ENCODE data around the gene CNN1.
A peak's percentile ranks its signal among the peaks of the same experiment; 100 is the strongest.
"Not testable (repeated sequence)": the region's sequence is repeated elsewhere in the genome, so short reads cannot be mapped to it uniquely, and the experiment has no call there.

CNN1 gene

DNA sequence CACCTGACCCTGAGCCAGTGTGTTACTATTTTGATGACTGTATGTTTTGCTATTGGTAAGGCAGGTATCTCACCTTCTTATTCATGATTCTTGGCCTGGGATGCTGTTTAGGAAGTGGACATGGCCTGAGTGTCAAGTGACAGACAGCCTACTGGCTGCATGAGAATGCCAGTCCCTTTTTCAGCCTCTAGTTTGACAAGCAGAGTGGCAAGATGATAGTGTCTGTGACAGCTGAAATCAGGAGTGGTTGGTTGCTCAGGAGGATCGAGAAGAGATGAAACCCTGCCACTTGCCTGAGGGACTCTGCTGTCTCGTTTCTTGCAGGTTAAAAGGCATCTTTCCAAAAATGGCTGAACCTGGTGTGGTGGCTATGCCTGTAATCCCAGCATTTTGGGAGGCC, 27.5 kb downstream of the CNN1 start:
- no peak for DNase-seq (ENCODE audit: low spot score)

DNA sequence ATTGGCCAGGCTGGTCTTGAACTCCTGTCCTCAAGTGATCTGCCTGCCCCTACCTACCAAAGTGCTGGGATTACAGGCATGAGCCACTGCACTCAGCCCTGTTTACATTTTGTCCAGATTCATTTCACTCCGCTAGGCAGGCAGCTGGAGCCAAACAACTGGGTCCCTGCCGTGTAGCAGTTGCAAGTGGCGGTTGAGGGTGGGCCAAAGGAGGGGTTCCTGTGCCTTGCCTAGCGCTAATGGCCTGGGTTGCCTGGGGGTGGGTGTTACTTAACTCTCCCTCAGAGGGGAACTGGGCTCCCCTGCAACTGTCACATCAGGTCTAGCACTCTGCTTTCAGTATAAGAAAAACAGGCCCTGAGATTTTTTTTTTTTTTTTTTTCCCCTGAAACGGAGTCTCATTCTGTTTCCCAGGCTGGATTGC, 31.4 kb downstream of the CNN1 start:
- no peak for DNase-seq (ENCODE audit: low spot score)

DNA sequence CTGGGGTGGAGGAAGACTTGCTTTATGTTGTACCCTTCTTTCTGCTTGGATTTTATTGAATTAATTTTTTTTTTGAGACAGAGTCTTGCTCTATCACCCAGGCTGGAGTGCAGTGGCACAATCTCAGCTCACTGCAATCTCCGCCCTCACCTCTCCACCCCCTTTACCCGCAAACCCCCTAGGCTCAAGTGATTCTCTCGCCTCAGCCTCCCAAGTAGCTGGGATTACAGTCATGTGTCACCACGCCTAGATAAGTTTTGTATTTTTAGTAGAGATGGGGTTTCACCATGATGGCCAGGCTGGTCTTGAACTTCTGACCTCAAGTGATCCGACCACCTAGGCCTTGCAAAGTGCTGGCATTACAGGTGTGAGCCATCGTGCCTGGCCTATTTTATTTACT, 34.7 kb downstream of the CNN1 start:
- not testable (repeated sequence) for DNase-seq (ENCODE audit: low spot score)

DNA sequence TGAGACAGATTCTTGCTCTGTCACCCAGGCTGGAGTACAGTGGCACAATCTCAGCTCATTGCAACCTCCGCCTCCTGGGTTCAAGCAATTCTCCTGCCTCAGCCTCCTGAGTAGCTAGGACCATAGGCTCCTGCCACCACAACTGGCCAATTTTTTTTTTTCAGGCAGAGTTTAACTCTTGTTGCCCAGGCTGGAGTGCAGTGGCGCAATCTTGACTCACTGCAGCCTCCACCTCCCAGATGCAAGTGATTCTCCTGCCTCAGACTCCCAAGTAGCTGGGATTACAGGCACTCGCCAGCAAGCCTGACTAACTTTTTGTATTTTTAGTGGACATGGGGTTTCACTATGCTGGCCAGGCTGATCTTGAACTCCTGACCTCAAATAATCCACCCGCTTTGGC, 35.1 kb downstream of the CNN1 start:
- not testable (repeated sequence) for DNase-seq (ENCODE audit: low spot score)

DNA sequence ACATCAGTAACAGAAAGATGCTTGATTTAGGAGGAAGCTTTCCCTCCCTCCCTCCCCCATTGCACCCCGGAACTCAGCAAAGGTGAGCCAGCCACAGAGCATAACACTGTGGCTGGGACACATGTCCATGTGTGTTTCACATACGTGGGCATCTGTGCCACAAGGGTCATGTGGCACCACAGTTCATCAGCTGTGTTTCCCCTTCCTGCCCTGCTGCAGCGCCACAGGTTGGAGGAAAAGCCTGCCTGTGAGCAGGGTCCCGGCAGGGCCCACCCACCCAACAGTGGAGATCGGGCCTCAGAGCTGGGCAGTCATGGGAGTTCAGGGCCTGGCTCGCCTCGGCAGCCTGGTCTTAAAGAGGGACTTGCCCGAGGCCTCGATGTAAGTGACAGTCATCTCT, 36.0 kb downstream of the CNN1 start:
- no peak for DNase-seq (ENCODE audit: low spot score)

DNA sequence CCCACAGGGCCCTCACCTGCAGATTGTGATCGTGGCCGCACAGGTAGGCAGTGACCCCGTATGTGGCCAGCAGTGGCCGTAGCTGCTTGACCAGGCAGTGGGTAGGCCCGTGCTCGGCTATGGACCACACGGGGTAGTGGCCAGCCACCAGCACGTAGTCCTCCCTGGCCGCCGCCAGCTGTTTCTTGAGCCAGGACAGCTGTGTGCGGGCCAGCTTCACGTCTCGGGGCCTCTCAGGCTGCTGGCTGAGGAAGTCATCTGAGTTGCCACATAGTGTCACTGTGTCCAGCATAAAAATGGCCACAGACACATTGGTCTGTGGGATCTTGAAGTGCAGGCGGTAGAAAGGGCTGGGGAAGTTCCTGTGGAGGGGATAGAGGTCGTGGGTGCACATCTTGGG, 37.6 kb downstream of the CNN1 start:
- no peak for DNase-seq (ENCODE audit: low spot score)

DNA sequence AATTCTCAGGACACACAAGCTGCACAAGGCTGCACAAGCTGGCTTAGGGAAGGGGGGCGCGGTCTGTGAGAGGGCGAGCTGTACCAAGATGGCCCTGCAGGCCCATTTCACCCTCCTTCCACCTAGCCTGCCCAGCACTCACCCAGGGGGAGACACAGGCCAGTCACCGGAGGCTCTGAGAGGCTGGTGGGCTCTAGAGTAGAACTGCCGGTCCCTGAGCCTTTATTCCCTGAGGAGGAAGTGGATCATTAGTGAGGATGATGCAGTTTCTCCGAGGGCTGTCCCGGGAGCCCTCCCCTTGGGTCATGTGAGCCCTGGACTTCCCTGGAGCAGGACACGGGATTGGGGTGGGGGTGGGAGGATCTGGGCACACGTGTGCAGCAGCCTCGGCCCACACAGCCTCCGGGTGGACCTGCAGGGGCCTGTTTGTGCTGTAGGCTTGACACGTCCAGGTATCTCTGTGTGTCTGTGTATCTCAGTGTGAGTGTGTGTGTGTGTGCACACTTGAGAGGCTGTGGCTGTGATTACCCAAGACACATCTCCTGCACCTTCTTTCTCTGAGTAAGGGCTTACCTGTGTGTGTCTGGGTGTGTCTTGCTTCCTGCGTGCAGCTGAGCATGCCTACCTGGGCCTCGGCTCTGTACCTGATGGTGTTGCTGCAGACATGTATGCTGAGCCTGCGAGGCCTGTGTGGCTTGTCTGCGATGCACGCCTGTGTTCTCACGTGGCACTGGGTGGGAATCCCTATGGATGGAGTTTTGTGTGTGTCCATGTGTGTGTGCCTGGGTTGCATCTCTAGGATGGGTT, 39.0 kb downstream of the CNN1 start, which contains the start of gene ACP5:
Gene ACP5, minus strand, starts transcription at position 195 of the 807 bp plus-strand sequence. CDS start 328 bp downstream, outside the sequence.
- DNase-seq (ENCODE audit: low spot score), result no peak

DNA sequence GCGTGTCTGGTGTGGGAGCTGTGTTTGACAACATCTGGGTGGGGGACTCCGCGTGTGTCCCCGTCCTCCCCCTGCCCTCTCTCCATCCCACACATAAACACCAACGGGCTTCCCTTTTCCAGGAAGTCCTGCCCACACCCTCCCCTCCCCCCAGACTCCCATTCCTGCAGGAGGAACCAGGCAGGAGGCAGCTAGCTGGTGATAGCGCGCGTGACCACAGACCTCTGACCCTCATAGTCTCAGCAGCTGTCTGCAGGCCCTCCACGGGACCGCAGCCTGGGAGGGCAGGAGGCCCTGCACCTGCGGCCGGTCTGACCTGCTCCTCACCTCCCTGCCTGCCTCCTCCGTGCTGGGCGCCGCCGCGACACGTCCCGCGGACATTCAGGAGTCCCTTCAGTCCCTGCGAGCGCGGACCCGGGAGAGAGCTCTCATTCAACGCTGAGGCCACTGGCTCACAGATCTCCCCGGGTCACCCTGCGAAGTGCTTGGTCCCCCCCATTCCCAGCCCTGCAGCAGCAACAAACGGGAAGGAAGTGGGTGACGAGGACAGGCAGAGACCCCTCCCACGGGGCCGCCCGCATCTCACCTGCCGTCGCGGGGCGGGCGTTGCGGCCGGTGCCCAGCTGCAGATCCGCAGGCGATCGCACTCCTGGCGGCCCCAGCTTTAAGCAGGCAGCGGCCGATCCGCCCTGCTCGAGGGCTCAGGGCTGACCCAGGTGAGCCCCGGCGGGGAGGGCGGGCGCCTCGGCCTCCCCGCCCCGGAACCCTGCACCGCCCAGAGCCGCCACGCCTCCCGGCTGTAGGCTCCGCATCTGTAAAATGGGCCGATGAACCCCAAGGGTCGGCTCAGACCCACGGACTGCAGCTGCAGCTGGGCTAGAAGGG, 39.8 kb downstream of the CNN1 start:
- peak; percentile 30 for DNase-seq (ENCODE audit: low spot score)

DNA sequence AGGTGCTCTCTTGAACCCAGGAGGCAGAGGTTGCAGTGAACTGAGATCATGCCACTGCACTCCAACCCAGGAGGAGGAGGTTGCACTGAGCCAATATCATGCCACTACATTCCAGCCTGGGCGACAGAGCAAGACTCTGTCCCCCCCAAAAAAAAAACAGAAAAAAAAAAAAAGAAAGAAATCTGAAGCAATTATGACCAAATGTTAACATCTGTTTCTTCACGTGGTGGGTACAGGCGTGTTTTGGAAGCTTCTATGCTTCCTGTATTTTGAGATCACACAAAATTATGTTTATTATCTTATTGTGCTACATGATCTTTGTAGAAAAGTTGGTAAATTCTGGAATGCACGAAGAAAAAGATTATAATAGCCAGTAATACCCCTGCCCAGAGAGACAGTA, 41.5 kb downstream of the CNN1 start:
- no peak for DNase-seq (ENCODE audit: low spot score)

DNA sequence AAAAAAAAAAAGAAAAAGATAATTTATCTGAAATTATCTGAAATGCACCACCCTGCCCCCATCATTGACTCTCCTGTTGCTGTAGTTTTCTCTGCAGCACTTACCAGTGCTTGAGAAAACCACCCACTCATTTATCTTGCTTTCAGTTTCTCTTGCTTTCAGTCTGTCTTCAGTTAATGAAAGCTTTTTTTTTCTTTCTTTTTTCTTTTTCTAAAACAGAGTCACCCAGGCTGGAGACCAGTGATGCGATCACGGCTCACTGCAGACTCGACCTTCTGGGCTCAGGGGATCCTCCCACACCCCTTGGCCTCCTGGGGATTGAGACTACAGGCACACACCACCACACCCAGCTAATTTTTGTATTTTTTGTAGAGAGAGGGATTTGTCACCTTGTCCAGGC, 43.1 kb downstream of the CNN1 start:
- peak; percentile 53 for DNase-seq (ENCODE audit: low spot score)

DNA sequence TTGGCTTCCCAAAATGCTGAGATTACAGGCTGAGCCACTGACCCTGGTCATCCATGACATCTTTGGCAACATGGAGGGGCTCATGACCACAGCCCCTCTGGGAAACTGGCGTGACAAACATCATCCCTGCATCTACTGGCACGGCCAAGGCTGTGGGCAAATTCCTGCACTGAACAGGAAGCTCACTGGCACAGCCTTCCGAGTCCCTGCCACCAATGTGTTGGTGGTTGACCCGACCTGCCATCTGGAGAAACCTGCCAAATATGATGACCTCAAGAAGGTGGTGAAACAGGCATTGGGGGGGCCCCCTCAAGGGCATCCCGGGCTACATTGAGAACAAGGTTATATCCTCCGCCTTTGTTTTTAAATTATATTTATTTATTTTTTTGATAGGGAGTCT, 47.7 kb downstream of the CNN1 start:
- no peak for DNase-seq (ENCODE audit: low spot score)

DNA sequence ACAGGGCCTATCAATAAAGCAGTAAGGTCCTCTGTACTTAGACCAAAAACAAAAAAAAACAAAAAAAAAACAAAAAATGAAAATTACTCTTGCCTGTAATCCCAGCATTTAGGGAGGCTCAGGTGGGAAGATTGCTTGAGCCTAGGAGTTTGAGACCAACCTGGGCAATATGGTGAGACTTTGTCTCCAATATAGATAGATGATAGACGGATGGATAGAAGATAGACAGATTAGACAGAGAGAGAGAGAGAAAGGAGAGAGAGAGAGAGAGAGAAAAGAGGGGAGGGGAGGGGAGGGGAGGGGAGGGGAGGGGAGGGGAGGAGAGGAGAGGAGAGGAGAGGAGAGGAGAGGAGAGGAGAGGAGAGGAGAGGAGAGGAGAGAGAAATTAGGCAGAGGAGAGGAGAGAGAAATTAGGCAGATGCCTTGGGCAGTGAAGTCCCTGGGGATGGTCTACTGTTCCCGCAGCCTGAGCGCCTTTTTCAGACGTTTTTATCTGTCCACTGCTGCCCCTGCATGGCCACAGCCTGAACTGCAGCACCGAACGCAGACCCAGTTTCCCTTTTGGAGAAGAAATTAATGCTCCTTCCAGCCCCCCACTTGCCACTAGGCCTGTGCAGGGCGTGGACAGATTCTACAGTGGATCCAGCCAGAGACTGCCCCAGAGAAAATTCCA, 48.8 kb downstream of the CNN1 start:
- DNase-seq (ENCODE audit: low spot score), result peak; percentile 80

DNA sequence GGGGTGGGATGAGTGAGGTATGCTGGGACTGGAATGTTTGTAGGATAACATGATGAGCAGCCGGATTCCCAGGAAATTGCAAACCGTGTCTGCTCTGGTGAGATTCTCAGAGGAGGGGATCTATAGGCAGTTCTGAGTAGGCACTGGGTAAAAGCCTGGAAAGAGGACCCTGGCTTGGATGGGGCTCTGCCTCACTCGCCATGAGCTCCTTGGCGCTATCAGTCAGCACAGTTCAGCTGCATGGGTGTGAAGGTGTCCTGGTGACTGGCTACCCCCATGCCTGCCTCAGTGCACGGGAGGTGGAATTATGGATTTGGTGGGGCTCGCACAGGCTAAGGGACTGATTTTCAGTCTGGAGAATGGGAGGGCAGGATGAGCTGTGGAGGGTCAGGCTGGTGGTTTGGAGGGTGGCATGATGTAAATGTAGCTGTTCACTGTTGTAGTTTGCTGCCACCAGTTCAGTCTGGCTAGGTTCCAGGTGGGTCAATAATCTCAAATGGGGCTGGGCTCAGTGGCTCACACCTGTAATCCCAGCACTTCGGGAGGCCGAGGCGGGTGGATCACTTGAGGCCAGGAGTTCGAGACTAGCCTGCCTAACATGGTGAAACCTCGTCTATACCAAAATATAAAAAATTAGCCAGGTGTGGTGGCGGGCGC, 49.5 kb downstream of the CNN1 start:
- DNase-seq (ENCODE audit: low spot score), result no peak

DNA sequence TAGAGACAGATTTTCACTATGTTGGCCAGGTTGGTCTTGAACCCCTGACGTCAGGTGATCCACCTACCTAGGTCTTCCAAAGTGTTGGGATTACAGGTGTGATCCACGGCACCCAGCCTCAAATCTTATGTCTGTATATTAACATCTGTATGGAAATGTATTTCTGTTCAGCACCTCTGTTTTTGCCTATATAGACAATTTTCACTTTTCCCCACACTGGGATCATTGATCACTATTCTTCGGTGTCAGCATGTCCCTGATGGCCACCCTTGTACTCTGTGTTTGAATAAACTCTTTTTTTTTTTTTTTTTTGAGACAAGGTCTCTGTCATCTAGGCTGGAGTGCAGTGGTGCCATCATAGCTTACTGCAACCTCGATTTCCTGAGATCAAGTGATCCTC, 55.4 kb downstream of the CNN1 start:
- DNase-seq (ENCODE audit: low spot score), result no peak

DNA sequence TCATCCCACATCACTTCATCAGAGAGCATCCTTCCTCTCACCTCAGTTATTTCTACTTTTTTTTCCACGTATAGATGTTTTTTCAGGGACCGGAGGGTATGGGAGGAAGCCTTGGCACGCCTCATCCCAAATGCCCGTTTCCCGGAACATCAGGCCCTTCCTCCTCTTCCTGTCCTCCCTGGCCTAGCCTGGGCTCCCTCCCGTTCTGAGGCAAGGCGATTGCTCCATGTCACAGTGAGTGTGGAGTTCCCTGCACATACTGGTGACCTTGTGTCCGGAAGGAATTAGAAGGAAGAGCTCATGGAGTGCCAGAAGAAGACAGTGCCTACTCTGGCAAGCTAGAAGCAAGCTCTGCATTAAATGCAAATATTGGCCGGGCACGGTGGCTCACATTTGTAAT, 57.5 kb downstream of the CNN1 start:
- DNase-seq (ENCODE audit: low spot score), result no peak

DNA sequence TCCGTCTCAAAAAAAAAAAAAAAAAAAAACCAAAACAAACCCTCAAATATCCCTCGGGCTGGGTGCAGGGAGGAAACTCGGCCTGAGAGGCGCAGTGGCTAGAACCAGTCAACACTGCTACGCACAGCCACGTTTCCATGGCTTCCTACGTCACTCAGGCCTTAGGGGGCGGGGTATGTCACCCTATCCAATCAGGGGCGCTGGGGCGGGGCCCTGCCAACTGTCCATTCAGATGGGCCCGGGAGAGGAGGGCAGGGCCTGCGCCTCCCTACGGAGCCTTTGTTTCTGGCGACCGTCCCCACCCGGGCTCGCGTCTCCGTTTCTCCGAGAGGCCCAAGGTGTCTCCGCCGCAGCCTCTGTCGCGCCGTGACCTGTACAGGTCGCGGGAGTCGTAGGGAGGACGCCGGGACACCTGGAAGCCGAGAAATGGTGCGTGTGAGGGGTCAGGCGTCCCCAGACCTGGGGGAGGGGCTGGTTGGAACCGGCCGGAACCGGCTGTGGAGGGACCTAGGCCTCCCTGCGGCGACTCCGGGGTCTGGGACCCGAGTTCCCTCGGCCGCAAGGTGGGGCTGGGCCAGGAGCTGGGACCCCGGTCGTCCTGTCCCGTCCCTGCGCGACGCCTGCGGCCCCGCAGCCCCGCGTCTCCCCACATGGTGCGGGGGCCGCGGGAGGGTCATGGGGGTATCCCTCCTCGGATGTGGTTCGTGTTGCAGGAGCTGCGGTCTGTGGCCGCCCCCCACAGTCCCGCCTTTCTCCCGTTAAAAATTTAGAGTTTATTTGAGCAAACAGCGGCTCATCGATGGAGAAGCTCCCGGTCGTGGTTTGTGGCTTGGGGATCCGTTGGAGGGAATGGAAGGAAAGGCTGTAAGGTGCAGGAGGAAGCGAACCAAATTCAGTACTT, 58.8 kb downstream of the CNN1 start, which contains the start of gene ZNF627:
Gene ZNF627, plus strand, starts transcription at position 282 of the 901 bp plus-strand sequence. Its CDS starts 145 bp downstream, at position 427.
- DNase-seq (ENCODE audit: low spot score), result peak; percentile 96

DNA sequence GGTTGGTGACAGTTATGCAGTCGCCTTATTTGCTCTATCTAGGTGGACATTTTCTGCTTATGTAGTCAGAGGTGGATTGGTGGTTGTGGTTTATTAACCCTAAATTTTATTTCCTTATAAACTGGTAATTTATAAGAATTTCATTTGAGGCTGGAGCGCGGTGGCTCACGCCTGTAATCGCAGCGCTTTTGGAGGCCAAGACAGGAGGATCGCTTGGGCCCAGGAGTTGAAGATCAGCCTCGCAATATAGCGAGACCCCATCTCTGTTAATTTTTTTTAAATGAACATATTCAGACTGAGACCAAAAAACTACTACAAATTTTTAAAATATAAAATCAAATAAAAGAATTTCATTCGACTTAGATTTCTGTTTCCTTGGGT, 59.4 kb downstream of the CNN1 start:
- DNase-seq (ENCODE audit: low spot score), result no peak

DNA sequence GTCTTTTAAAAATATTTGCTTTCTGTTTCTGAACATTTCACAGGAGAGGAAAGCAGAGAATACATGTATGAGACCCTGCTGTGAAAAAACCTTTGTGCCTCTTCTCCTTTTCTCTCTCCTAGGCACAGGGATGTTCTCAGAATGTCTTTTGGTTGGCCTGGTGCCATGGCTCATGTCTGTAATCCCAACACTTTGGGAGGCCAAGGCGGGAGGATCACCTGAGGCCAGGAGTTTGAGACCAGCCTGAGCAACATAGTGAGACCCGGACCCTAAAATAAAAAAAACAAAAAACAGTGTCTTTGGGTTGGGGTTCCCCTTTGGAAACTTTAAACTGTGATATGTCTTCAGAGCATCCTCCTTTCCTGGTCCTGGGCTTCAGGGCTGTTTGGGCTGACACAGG, 60.1 kb downstream of the CNN1 start:
- DNase-seq (ENCODE audit: low spot score), result no peak

DNA sequence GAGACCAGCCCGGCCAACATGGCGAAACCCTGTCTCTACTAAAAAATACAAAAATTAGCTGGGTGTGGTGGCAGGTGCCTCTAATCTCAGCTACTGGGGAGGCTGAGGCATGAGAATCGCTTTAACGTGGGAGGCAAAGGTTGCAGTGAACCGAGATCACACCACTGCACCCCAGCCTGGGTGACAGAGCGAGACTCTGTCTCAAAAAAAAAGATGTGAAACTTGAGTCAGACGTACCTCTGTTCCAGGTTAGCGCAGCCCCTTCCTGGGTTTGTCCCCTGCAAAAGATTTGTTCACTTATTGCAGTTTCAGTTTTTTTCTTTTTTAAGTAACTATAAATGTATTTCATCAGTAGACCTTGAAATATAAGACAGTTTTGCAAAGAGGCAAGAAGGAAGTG, 61.1 kb downstream of the CNN1 start:
- not testable (repeated sequence) for DNase-seq (ENCODE audit: low spot score)

All from CD4-positive, alpha-beta T cell treated with Interleukin-2 at 100 ng/mL for 4 hours (primary cell).